GDM1 (cell line): ENCODE results near the gene TRIM14.
A peak's percentile ranks its signal among the peaks of the same experiment; 100 is the strongest.

Experiments used
- DNase-seq: peaks from one replicate; lab custom pipeline; 2025; lab: John Stamatoyannopoulos, UW

Gene TRIM14, protein sequence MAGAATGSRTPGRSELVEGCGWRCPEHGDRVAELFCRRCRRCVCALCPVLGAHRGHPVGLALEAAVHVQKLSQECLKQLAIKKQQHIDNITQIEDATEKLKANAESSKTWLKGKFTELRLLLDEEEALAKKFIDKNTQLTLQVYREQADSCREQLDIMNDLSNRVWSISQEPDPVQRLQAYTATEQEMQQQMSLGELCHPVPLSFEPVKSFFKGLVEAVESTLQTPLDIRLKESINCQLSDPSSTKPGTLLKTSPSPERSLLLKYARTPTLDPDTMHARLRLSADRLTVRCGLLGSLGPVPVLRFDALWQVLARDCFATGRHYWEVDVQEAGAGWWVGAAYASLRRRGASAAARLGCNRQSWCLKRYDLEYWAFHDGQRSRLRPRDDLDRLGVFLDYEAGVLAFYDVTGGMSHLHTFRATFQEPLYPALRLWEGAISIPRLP

DNA sequence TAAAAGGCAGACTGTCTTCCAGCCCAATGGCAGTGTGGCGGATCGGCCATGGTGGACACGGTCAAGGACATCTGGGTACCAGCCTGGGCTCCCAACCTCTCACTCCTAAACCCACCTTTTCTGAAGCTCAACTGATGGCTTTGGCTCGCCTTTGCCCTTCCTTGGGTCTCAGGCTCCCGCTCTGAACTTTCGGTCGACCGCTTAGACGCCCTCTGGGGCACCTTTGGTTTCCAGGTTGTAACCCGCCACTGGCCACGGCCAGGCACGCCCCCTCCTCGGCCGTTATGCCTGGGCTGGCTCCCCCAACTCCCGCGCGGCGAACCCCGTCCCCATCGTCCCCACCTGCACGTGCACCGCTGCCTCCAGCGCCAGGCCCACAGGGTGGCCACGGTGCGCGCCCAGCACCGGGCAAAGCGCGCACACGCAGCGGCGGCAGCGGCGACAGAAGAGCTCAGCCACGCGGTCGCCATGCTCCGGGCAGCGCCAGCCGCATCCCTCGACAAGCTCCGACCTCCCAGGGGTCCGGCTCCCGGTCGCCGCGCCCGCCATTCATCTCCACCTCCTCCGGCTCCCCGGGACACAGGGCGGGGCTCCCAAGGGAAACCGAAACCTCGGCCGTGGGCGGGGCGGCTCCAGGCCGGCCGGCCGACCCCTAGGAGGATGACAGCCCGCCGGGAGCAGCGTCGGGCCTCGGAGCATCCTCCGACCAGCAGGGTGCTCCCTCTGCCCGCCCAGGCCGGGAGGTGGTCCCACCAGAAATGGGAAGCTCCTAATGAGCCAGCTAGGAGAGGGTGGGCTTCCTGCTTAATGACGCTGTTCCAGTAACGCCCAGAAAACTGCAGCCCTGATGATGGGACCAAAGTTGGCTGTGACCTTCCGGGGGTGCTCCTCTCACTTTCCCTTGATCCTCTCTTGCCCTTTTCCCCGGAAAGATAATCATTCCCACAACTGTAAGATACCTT is at the start of gene TRIM14:
TRIM14 (minus strand) TSS at position 583 of the 962 bp plus-strand sequence; CDS start at position 549, 34 bp downstream.
- peak; percentile 61 for DNase-seq

DNA sequence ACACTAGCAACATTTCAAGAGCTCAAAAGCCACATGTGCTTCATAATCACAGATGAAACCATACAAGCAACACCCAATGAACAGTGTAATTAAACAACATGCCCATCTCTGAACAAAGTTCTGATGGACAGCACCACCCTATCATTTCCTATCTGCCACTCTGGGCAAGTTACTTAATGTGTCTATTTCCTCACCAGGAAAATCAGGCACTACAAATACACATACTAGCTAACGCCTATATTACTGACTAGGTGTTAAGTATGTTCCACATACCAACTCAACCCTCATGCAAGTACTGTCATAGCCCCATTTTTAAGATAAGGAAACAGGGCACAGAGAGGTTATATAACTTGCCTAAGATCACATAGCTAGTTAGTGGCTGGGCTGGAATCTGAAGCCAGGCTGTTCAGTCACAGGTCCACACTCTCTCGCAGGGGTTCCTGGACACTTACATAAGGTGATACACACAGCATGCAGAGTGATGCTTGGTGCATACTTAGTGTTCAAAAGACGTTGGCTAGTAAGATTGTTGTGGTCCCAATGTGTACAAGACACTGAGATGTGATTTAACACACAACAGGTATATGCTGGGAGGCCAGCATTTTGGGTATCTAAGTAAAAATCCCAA is 49.2 kb upstream of the TRIM14 start:
- no peak for DNase-seq

DNA sequence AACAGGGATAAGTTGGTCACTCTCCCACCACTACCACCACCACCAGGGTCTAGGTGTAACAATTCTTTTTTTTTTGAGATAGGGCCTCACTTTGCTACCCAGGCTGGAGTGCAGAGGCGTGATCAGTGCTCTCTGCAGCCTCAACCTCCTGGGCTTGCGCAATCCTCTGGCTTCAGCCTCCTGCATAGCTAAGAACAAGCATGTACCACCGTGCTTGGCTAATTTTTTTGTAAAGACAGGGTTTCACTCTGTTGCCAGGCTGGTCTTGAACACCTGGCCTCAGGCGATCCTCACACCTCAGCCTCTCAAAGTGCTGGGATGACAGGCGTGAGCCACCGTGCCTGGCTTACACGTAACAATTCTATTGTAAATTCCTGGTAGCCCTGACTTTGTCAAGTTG is 45.9 kb upstream of the TRIM14 start:
- DNase-seq, result no peak

DNA sequence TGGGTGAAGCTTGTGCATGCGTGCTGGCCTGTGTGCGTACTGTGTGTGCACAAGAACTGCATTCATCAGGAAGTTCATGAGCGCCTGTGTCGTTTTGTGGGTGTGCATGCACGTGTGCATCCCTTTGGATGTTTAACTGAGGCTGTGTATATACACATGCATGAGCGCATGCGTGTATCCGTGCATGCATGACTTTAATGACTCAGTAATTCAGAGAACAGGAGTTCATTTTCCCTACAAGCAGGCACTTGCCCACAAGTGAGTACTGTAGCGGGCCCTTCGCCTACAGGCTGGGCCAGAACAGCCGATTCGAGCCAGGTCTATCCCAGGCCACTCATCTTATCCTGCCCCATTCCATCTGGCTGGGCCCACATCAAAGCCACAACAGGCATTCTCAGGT is 43.6 kb upstream of the TRIM14 start:
- no peak for DNase-seq

DNA sequence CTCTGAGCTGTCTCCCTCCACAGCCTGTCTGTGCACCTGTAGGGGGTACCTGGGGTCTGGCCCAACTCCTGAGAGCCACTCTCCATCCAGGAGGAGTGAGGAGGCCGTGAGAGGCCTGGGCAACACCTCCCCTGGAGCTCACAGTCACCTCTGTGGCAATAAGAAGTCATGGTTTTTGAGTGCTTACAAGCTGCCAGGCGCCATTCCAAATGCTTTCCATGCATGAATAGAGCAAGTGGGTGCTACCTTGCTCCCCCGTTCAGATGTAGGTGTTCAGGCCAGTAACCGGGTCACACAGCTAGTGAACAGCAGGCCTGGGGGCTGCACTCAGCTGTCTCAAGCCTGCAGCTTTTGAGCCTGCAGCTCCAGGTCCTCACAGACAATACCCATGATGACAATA is 42.8 kb upstream of the TRIM14 start:
- DNase-seq, result no peak

DNA sequence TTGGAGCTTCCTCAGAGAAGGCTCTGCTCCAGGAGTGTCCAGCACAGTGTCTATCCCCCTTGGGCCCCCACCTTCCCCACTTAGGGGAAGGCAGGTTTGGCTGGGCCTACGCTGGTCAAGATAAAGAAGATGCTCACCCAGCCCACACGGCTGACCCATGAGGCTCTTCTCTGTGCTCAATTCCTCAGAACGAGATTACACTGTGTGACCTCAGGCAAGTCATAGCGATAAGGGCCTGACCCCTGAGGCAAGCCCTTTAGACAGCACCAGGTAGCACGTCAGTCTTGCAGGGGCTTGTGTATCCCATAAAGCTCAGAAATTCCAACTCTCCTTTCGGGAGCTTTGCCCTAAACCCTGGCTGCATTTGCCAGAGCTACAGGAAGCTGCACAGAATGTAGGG is 40.8 kb upstream of the TRIM14 start:
- no peak for DNase-seq

DNA sequence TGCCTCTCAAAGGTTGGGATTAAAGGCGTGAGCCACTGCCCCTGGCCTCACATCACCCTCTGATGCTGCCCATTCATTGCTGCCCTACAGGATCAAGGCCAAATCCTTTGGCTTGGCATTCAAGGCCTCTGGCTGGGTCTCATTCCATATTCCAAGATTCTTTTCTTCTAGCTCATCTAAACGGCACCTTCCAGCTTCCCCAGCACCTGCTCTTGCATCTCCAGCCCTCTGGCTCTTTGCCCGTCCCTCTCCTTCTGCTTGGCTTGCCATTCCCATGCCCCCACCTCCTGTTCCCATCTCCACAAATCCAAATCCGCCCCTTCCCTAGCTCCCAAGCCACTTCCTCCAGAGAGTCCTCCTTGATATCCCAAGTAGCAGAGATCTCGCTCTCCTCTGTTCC is 40.3 kb upstream of the TRIM14 start:
- DNase-seq, result no peak

DNA sequence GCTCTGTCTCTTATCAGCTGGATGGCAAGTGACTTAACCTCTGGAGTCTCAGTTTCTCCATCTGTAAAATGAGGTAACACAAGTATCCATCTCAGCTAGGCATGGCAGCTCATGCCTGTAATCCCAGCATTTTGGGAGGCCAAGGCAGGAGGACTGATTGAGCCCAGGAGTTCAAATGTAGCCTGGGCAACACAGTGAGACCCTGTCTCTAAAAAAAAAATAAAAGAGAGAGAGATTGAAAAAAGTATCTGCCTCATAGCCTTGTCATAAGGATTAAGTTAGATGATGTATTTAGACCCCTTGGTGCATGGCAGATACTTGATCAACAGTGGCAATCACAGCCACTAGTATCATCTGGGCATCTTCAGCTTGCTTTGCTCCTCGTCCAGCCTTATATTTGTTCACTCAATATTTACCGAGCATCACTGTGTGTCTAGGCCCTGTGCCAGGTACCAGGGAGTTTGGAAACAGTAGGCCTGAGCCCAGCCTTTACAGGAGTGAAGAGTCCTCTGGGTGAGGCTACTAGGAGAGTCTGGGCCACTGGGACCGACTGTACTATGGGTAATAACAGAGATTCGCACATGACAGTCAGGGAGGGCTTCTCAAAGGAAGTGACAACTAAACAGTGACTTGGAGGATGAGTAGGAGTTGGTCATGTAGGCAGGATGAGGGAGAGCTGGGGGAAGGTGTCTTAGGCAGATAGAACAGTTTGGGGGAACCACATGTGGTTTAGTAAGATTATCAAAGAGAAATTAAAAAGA is 39.2 kb upstream of the TRIM14 start:
- DNase-seq, result no peak

DNA sequence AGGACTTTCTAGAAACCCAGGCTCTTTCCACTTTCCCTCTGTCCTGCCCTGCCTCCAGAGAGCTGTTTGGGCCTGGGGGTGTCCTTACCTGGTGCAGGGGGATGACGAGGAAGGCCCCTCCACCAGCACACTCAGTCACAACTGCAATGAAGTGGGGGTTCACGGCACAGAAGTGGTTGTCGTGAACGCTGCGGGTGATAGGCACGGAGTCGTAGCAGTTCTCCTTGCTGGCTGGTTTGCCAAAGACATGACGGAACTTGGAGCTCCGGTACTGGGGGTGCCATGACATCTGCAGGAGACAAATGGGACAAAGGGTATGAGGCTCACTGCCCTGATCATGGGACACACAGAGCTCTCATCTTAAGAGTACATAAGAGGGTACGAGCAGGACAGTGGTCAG is 38.4 kb upstream of the TRIM14 start:
- DNase-seq, result no peak

DNA sequence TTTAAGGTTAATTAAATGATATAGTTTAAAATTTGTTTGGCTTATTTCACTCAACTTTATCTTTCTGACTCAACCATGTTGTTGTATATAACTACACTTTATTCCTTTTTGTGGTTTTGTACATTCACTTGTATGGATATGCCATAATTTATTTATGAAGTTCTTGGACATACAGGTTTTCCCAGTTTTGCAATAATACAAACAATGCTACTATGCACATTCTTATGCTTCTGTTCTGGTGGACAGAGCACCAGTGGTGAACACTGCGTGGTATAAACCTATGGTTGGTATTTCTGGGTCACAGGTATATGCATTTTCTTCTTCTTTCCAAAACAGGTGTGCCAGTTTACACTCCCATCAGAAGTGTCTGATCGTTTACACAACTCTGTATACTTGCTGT is 35.7 kb upstream of the TRIM14 start:
- no peak for DNase-seq

DNA sequence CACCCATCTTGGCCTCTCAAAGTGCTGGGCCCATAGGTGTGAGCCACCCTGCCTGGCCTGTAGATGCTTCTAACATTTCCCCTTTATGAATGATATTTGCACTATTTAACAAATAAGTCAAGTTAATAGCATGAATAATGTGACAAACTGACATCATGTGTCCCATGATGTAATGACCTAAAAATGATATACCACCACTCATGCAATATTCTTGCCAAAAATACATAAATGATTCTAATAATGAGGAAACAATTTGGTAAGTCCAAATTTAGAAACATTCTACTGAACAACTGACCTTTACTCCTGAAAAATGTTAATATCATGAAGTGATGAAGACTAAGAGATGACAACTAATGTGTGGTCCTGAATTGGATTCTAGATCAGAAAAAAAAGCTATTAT is 33.5 kb upstream of the TRIM14 start:
- no peak for DNase-seq

DNA sequence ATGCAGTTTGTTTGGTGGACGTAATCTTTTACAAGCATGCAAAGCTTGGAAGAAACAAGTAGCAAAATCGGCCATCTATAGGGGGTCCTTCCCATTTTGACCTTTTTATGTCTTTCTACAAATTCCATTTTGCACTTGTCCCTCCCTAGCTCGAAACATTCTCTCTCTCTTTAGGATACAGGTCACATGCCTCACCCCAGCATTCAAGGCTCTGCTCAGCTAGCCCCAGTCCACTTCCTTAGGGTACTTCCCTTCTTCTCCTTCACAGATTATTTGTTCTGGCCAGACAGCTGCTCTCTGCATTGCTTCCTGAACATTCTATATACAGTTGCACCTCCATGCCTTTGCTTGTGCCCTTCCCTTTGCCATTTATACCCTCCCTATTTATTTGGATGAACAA is 31.7 kb upstream of the TRIM14 start:
- DNase-seq, result no peak

DNA sequence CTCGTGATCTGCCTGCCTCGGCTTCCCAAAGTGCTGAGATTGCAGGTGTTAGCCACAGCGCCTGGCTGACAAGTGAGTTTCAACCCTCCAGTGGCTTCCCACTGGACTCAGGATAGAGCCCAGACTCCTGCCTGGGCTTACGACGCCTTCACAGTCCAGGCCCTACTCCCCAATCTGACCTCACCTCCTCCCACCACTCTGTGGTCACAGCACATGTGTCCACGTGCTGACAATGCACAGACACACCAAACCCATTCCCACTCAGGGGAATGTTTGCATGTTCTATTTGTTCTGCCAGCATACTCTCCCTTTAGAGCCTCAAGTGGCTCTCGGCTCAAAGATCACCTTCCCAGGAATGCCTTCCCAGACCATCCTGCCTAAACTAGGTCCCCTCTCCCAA is 31.1 kb upstream of the TRIM14 start:
- DNase-seq, result no peak

DNA sequence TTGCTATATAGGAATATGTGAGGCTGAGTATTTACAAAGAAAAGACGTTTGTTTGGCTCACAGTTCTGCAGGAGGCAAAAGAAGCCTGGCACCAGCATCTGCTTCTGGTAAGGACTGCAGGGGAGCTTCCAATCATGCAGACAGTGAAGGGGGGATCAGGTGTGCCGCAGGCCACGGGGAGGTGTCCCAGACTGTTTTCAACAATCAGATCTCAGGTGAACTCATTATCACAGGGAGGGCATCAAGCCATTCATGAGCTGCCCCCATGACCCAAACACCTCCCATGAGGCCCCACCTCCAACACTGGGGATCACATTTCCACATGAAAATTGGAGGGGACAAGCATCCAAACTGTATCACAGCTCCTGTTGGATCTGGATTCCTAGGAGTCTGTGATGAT is 30.4 kb upstream of the TRIM14 start:
- DNase-seq, result no peak

DNA sequence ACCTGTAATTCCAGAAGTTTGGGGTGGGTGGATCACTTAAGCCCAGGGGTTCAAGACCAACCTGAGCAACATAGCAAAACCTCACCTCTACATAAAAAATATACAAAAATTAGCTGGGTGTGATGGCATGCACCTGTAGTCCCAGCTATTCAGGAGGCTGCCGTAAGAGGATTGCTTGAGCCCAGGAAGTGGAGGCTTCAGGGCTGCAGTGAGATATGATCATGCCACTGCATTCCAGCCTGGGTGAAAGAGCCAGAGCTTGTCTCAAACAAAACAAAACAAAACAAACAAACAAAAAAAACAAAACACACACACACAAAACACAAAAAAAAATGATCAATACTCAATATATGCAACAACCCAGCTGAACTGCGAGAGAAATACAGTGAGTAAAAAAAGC is 29.5 kb upstream of the TRIM14 start:
- no peak for DNase-seq

DNA sequence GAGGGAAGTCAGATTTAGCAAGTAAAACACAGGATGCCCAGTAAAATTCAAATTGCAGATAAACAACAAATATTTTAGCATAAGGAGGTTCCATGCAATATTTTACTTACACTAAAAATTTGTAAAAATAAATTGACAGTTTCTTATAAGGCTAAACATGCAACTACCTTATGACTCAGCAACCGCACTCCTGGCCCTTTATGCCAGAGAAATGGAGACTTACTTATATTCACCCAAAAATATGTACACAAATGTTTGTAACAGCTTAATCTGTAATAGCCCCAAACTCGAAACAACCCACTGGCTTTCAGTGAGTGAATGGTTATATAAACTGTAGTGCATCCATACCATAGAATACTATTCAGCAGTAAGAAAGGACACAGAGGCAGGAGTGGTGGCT is 28.6 kb upstream of the TRIM14 start:
- no peak for DNase-seq

DNA sequence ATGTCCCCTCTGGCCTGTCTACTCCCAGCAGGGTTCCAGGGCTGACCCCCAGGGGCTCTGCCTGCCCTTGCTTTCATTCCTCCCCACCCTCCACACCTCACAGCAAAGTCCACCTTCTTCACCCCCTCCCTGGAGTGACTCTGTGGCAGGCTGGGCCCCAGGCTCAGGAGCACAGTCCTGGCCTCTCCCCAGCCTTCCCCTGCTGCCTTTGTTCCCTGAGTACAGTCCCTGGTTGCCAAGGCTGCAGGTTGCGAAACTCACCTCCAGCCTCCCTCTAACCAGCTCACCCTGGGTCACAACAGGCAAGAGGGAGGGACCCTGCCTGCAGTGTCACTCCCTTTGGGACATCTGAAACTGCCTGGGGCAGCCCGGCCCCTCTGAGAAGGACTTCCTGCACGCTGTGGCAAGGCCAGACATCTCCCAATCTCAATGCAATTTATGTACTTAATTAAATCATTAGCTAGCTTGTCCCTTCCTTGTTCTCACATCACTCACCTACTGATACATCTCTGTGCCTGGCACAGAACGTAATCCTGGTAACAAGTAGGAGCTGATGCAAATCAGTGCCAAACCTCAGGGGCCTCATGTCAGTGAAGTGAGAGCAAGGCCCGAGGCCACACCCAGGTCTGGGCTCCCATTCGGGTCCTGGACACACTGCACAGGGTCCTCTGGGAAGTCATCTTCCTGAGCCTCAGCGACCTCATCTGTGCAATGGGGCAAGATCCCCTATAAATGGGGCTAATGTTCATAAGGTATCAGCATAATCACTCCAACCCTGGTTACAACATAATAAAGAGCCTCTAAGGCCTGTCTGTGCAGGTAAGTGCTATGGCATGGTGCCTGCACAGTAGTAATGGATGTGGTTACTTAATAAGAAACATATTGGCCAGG is 27.3 kb upstream of the TRIM14 start:
- no peak for DNase-seq

DNA sequence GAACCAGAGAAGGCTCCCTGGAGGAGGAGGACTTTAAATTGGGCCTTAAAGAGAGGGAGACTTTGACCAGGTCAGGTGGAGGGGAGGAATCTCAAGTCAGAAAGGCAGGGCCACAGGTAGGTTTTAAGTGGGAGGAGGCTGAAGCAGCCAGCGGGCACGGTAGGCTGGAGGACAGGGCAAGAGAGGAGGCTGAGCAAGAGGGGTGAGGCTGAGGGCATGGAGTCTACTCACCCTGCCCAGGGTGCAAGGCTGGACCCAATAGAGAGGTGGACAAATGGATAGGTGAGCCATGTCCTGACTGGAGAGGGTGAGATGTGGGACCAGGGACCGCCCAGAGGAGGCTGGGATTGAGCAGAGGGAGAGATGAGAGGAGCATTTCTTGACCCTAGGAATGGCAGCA is 25.6 kb upstream of the TRIM14 start:
- DNase-seq, result no peak

DNA sequence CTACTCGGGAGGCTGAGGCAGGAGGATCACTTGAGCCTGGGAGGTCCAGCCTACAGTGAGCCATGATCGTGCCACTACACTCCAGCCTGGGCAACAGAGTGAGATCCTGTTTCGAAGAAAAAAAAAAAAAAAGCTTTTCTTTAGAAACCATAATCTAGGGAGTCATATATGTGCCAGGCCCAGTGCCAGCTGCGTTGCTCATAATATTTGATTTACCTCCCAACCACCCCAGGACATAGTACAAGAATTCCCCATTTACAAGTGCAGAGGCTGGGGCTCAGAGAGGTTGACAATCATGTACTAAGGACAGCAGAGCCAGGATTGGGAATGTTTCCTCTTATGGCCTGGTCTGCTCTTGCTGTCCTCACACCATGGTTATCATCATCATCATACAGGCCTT is 25.1 kb upstream of the TRIM14 start:
- DNase-seq, result no peak

DNA sequence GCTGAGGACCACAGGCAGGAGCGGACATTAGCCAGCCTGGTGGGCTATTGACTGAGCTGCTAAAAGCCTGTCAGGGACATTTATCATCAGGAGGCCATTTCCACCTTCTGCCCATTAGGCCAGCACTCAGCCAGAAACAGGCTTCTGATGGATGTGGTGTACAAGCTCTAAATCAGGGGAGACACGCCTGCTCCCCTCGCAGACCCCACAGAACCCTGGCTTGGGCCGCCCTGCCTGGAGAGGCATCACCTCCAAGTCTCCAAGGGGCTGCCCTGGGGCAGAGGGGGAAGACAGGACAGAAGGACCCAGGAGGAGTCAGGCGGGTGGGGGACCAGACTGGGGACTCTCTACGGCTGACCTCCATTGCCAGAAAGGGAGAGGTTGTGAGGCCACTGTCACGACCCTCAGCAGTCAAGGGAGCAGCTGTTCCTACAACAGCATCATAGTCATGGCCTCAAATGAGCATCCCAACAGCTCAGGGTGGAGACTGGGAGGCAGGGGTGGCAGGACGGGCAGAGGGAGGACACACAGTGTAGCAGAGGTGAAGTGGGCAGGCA is 24.0 kb upstream of the TRIM14 start:
- no peak for DNase-seq
